ENCODE data around the gene PARD3B. TPM values are rescaled to one million over a fixed set of nuclear protein-coding genes. Genes with fewer than 3 reads are reported as not detected.
A peak's percentile ranks its signal among the peaks of the same experiment; 100 is the strongest.

Gene PARD3B
- total RNA-seq, 1 donor from 2014 or later: 4.5 TPM

DNA sequence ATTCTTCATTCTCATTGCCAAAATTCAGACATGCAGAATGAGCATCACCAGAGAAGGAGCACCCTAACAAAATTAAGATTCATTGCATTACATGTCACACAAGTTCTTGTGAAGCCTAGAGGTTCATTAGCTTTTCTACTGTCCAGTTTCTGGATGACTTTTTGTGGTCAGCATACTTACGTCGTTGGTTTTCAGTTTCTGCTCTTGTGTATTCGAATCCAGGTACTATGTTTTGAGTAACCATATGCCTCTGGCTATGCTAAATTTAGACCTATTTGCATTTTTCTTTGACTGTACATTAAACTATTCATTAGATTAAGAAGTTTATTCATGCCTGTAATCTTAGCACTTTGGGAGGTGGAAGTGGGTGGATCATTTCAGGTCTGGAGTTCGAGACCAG is 251.3 kb downstream of the PARD3B start:
- FAIRE-seq (no peak), DNase-seq (ENCODE audit: low spot score in 2 of 2) (no peak)

DNA sequence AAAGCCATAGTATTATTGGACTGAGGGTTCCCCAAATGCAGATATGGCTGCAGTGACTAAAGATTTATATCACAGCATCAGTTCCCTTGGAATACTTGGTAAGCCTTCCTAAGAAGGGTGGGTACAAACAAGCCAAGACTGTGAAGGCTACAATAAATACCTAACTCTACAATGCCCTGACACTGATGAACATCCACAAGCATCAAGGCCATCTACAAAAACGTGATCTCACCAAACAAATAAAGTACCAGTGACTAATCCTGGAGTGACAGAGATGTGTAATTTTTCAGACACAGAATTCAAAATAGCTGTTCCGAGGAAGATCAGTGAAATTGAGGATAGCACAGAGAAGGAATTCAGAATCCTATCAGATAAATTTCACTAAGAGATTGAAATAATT is 254.5 kb downstream of the PARD3B start:
- DNase-seq (ENCODE audit: low spot score in 2 of 2) (no peak), FAIRE-seq (no peak)

DNA sequence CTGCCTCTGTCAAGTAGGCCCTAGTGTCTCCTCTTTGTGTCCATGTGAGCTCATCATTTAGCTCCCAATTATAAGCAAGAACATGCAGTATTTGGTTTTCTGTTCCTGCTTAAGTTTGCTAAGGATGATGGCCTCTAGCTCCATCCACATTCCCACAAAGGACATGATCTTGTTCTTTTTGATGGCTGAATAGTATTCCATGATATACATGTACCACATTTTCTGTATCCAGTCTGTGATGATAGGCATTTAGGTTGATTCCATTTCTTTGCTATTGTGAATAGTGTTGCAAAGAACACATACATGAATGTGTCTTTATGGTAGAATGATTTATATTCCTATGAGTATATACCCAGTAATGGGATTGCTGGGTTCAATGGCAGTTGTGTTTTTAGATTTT is 263.2 kb downstream of the PARD3B start:
- no peak for DNase-seq (ENCODE audit: low spot score in 2 of 2)
- FAIRE-seq: no peak

DNA sequence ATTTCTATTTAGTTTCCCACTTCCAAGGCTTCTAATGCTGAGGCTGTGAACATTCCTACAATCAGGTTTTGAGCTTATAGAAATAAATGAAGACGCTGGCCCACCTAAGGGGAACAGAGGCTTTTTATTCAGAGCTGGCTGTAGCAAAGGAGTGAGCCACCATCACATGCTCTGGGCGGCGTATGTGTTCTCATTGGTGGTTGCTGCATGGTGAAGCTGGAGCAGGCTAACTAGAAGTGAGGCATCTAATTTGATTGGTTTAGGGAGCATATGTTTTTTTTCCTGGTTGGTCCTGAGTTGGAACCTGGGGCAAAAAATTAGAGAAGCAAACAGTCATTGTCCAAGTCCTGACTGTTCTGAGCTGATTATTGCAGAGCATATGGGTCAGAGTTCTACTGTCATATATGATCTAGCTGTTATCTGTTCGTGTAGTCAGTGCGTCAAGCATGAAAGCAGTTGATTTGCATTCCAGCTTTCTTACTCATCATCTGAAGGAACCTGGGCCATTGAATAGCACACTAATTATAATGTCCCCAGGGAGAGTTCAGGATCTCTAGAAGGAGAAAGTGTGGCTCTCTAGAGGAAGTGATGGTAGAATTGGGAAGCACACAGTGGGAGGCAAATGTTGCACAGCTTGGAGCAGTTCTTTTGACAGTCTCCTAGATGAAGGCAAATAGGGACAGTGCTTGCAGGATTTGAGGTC is 279.6 kb downstream of the PARD3B start:
- FAIRE-seq: no peak

DNA sequence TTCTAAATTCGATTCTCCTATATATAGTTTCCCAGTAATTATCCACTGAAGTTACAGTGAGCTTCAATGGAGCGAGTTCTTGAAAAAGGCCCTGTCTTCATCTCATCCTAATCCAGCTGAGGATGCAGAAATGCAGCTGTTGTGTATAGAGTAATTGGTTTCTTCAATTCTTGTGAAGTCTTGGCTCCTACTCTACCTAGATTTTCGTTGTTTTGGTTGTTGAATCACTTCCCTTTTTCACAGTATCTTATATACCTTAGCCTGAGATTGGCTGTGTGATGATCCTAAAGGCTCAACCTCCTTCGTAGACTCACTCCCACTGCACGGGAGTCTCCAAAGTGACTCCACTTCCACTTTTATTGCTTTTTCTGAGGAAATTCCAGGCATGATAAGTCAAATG is 280.4 kb downstream of the PARD3B start:
- DNase-seq (ENCODE audit: low spot score in 2 of 2) (no peak), FAIRE-seq (no peak)

More for the DNA sequence above, 279.6 kb downstream of the PARD3B start:
- no peak for DNase-seq (ENCODE audit: low spot score in 2 of 2)

DNA sequence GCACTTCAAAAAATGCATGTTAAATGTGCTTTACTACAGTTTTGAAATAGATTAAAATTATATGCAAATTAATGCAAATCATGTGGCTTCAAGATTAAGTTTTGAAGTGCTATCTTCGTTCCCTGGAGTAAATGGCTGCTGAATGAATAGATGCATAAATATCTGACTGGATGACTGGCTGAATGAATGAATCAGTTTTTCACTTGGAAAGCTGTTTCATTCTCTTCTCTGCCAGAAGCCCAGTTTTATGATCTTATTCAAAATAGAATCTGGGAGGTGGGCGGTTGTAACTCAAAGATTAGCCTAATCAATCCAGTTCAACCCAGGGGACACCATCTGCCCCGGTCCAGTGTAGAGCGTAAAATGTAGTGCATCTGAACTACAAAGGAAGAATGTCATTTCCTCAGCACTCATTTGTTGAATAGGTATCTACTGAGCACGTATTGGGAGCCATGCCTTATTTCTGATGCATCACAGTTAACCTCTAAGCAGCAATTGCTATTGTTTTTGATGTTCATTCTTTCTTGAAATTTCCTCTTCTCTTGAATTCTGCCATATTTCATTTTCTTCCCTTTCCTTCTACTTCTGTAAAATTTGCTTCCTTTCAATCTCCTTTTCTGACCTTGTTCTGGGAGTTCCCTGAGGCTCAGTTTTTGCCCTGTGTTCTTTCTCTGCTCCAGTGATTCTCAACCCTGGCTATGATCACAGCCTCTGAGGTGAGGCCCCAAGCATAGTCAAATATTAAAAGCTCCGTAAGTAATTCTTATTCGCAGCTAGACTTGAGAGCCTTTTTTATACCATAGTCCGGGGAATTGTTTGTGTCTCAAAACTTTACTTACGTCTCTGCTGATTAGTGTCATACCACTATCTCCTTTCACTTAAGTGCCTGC is 282.7 kb downstream of the PARD3B start:
- DNase-seq (ENCODE audit: low spot score in 2 of 2): no peak
- no peak for FAIRE-seq

DNA sequence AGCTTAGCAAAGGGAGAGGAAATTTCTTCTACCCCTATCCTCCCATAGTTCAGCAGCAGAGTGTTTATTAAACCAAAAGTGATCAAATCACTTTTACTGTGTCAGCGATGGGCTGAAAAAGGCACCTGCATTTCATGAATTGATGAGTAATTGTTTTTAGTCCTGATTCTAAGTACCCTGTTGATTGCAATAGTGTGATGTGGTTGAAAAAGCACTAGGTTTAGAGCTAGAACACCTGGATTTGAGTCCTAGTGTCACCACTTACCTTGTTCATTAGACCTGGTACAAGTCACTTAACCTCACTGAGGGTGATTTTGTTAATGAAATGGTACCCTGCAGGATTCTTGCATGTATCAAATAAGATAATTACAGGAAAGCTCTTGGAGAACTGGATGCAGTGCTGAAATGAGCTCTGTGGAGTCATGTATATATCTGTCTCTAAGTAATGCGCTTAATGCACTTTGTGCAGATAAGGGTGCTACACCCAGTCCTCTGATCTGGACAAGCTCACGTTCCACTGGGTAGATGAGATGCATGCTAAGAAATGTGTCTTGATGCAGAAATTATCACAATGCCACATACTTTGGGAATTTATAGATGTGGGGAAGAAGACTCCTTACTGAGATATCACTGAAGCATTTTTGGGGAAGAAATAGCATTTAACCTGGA is 289.6 kb downstream of the PARD3B start:
- DNase-seq (ENCODE audit: low spot score in 2 of 2) (no peak), FAIRE-seq (no peak)

DNA sequence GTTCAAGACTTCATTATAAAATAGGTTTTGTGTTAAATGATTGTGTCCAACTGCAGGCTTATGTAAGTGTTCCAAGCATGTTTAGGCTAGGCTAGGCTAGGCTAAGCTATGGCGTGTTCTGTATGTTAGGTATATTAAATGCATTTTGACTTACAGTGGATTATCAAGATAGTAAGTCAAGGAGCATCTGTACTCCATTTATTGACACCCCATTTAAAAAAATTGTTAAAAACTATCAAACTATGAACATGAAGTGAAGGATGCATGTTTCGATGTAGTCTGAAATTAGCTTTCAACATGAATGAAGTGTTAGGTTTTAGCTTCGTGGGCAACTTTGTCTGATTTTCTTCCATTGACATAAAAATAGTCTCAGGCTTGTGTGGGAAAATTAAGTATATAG is 290.5 kb downstream of the PARD3B start:
- FAIRE-seq (no peak), DNase-seq (ENCODE audit: low spot score in 2 of 2) (no peak)

DNA sequence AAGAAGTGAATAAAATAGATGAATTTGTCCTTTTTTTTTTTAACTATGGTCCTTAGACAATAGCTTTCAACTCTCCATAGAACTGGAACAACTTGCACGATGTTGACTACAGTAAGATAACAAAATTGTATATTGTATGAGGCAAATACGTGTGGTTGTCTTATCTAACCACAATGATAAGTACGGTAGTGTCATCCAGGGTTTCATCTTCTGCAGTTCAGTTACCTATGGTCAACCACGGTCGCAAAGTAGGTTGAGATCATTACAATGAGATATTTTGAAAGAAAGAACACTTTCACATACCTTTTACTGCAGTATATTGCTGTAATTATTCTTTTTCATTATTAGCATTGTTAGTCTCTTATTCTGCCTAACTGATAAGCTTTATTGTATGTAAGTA is 295.2 kb downstream of the PARD3B start:
- DNase-seq (ENCODE audit: low spot score in 2 of 2) (no peak), FAIRE-seq (no peak)

DNA sequence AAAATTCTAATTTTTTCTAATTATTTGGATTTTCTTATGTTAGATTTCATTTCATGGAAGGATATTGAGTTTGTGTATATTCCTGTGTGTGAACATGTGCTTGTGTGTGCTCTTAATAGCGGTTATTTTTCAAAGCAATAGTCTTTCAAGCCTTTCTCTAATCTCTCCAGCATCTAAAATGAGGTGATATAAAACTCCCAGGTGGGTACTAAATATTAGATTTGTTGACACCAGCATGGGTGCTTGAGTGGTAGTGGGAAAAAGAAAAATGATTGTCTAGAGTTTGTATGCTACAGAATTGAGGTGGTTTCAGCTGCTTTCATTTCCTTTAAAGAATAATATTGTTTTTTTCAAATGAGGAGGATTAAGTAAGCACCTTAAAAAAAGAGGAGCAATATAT is 296.8 kb downstream of the PARD3B start:
- no peak for FAIRE-seq
- DNase-seq (ENCODE audit: low spot score in 2 of 2): no peak

DNA sequence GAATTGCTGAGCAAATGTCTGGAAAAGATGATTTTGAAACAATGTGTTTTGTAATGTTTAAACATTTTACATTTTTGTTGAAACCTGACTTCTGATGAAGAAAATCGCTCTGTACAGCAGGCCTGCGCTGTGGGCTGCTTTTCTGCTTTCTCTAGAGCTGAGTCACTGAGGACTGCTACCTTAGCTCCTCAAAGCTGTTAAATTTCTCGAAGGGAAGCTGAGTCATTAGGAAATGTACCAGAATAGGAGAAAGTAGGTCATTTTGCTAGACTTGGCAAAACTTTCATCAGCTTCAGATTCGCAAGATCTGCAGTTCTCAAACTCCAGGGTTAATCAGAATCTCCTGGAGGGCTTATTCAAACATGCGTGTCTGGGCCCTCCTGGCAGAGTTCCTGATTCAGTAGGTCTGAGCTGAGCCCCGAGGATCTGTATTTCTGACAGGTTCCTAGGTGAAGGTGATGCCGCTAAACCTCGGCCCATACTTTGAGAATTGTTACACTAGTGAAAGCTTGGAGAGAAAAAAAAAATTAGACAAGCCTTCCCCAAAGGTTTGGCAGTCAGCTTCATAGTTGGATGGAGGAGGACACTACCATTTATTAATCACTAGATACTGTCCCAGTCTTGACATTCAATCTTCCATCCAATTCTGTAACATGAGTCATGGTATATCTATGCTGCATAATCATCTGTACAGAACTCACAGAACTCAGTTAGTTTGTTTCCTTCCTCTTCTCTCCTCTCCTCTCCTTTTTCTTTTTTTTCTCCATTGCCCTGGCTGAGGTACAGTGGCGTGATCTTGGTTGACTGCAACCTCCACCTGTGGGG is 297.6 kb downstream of the PARD3B start:
- FAIRE-seq: no peak
- DNase-seq (ENCODE audit: low spot score in 2 of 2): peak; percentile 3 to 16

DNA sequence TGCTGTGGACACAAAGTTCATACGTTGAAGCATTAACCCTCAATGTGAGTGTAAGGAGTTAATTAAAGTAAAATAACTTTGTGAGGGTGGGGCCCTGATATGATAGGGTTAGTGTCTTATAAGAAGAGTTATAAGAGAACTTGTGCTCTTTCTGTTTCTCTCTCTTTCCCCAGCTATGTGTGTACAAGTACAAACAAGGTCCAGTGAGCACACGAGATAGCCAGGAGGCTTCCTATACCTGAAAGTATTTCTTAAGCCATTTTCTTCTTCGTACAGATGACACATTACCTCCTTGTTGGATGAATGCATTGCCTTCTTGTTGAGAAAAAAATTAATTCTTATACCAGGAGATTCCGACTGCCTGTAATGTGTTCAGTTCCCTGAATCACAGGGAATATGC is 301.2 kb downstream of the PARD3B start:
- no peak for FAIRE-seq

DNA sequence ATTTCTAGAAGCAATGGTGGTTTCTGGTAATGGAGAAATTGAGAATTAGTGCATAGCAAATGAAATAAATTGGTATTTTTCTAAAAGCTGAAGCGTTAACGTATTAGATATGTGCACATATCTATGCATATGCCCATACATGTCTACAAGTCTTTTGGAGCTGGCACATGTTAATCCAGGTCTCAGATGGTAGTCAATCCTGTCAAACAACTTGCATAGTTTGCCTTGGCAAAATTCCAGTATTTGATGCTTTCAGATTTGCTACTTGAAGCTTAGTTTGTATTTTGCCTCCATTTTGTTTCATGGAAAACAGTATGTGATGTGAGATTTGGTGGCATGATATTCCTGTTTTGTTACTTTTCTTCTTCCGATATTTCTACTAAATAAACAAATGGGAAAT is 304.6 kb downstream of the PARD3B start:
- DNase-seq (ENCODE audit: low spot score in 2 of 2): no peak
- FAIRE-seq: no peak

More for the DNA sequence above, 301.2 kb downstream of the PARD3B start:
- no peak for DNase-seq (ENCODE audit: low spot score in 2 of 2)

DNA sequence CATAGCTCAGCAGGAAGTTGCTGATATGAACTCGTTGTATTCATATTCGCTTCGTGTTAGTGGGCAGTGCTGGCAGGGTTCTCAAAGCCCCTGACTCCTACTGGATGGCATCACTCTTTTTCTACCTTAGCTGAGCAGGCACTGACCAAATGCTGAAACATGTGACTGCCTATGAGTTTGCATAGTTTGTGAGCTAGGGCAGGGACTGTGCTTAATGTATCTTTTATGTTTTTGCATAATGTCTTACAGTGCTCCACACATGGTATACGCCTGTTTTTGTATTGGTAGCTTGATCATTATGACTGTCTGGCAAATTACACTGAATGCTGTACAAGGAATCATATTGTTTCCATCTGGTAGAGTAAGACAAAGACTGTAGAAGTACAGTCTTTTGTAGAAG is 305.3 kb downstream of the PARD3B start:
- DNase-seq (ENCODE audit: low spot score in 2 of 2) (no peak), FAIRE-seq (no peak)

DNA sequence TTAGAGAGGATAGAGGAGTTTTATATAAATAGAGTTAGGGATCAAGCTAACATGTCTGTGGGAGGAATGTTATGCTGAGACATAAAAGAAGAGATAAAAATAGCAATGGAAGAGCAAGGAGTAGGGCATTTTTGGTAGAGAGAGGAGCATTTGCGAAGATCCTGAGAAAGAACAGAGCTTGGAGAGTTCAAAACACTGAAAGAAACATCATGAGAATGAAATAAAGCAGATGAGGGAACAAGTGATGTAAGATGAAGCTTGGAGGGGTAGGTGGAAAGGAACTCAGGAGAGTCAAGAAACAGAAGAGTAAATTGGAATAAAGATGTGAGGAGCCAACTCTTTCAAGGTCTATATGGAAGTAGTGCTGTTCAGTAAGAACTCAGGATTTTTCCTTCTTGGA is 308.6 kb downstream of the PARD3B start:
- DNase-seq (ENCODE audit: low spot score in 2 of 2) (no peak), FAIRE-seq (no peak)

DNA sequence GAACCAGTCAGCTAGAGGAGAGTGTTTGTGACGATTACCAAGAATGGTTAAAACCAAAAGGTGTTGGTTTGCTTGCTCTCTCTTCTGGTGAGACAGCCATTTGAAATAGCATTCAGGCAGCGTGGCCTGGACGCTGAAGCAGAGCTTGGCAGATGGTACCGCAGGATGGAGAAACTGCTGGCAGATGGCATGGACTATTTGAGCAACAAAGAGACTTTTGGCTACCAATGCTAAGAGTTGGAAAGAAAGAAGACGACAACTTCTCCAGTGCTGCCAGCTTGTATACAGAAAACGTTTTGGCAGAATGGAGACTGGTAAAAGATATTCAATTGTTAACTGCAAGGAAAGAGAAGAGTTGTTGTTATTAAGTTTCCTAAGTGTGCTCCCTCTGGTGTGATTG is 315.0 kb downstream of the PARD3B start:
- FAIRE-seq: no peak
- DNase-seq (ENCODE audit: low spot score in 2 of 2): no peak

DNA sequence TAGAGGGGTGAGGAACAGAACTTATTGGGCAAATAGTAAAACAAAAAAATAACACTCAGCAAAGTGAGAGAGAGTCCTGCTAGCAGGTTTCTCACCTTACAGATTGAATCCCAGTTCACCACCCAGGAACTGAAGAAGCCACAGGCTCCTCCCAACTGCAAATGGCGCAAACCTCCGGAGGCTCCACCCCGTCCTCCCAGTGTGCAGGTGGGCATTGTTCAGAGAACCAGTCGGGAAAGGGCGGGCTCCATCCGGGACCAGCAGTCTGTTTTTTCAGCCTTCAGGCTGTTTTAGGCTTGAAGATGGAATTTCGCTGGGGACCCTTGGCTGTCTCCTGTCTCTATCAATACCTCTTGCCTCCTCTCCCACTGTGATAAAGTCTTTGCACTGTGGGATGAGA is 317.5 kb downstream of the PARD3B start:
- no peak for FAIRE-seq
- no peak for DNase-seq (ENCODE audit: low spot score in 2 of 2)

DNA sequence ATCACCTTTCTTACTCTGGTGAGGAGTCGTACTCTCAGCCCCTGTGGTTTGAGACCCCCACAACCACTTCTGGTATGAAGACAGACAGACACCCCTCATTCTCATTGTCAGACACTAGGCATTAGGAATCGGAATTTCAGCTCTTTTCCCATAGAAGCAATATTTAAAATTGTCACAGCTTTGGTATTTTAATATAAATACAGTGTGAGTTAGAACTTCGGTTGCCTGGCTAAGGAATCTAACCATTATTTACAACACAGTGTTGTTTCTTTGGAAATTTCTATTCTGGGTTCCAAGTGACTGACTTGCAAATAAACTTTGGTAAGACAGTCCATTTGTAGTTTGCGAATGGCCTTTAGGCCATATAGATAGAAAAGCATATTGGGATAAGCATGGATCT is 318.1 kb downstream of the PARD3B start:
- no peak for FAIRE-seq
- no peak for DNase-seq (ENCODE audit: low spot score in 2 of 2)

DNA sequence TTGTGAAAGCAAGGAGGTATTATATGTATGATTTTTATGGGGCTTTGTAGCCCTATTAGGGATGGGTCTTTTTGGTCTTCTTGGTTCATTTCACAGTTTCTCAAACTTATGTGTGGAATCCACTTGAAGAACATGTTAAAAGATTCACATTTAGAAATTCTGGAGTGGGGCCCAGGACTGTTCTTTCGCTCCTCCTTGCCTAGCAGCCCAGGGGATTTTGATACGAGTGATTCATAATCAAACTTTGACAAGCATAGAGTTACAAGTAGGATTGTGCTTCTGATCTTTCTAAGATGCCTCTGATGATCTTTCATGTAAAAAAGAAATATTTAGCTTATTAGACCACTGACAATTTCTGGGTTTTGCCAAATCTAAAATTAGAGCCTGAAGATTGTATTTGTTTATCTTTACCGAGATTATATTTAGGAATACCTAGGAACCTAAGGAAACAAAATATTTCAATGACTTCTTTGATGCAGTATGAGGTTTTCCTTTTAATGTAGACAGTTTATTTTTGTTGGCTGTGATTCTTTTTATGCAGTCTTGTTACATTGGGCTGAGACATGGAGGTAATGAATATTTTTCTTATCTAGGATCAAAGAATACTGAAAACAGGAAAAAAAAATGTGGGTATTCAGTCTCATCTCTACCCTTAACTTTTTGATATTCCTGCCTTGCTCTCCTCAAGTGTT is 324.0 kb downstream of the PARD3B start:
- FAIRE-seq (no peak), DNase-seq (ENCODE audit: low spot score in 2 of 2) (no peak)

DNA sequence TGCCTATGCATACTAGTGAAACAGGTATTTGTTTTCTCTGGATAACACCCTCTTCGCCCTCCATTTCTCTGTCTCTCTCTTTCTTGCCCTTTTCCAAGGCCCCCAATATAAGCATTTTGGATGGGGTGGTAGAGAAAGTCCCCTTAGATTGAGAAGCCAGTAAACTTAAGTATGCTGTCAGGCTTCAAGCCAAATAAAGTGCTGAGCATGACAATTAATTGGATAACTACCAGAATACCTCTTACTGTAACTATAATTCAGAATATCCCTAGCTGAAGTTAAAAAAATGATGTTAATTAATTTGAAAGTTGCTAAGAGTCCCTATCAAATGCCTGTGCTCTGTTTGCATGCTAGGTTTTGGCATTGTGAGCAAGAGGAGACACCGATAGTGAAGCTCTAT is 324.8 kb downstream of the PARD3B start:
- FAIRE-seq: no peak
- DNase-seq (ENCODE audit: low spot score in 2 of 2): no peak

Data from frontal cortex (tissue), 4 donors.